GM23338 (cell line): ENCODE measurements around the gene DPY19L1. TPM values are rescaled to one million over a fixed set of nuclear protein-coding genes. Genes with fewer than 3 reads are reported as not detected.

Source experiments
- ATAC-seq: fragments of 200-7000 bp; cut with Tn5 transposase; 3 replicates; pipeline ENCODE4 v1.9.1; 2020
- DNase-seq: peaks from one replicate; pipeline ENCODE4 v3.0.0-alpha.2; 2015; ENCODE audit warnings: low spot score
- H2AFZ ChIP-seq: fragments of 200-600 bp; sonication (generic); 2 replicates; pipeline ENCODE4 v1.8.0; 2016; ENCODE audit warnings: antibody characterized with exemption, mild to moderate bottlenecking, moderate library complexity
- H3F3A ChIP-seq: fragments of 200-600 bp; sonication (generic); replicated peaks from 2 replicates; pipeline ENCODE4 v1.8.0; 2017; ENCODE audit warnings: antibody characterized with exemption, mixed run types, low read depth
- H3K27ac ChIP-seq: fragments of 200-600 bp; sonication (generic); 2 replicates; pipeline ENCODE4 v1.6.1; 2016; ENCODE audit warnings: low read depth
- H3K27me3 ChIP-seq: fragments of 200-600 bp; sonication (generic); 2 replicates; pipeline ENCODE4 v1.8.0; 2016; ENCODE audit warnings: mild to moderate bottlenecking, mixed run types, moderate library complexity; ENCODE audit not compliant: insufficient read depth
- H3K36me3 ChIP-seq: fragments of 200-600 bp; sonication (generic); 2 replicates; pipeline ENCODE4 v1.8.0; 2016; ENCODE audit warnings: mild to moderate bottlenecking; ENCODE audit not compliant: insufficient read depth
- H3K4me1 ChIP-seq: fragments of 200-600 bp; sonication (generic); 2 replicates; pipeline ENCODE4 v1.8.0; 2016; ENCODE audit warnings: mild to moderate bottlenecking, moderate library complexity; ENCODE audit not compliant: insufficient read depth
- H3K4me2 ChIP-seq: fragments of 200-600 bp; sonication (generic); 2 replicates; pipeline ENCODE4 v1.7.1; 2017; ENCODE audit warnings: mixed run types
- H3K4me3 ChIP-seq: fragments of 200-600 bp; sonication (generic); 2 replicates; pipeline ENCODE4 v1.6.1; 2016; ENCODE audit warnings: mixed run types
- H3K79me2 ChIP-seq: fragments of 200-600 bp; sonication (generic); replicated peaks from 2 replicates; pipeline ENCODE4 v1.8.0; 2017; ENCODE audit warnings: mild to moderate bottlenecking; ENCODE audit not compliant: insufficient read depth
- H3K9me2 ChIP-seq: fragments of 200-600 bp; sonication (generic); 2 replicates; pipeline ENCODE4 v1.8.0; 2017; ENCODE audit not compliant: insufficient read depth
- H4K20me1 ChIP-seq: fragments of 200-600 bp; sonication (generic); replicated peaks from 2 replicates; pipeline ENCODE4 v1.8.0; 2017; ENCODE audit warnings: mild to moderate bottlenecking; ENCODE audit not compliant: insufficient read depth
- H3K27ac Mint-ChIP-seq: 2 replicates; pipeline ENCODE4 v1.8.0; 2020; ENCODE audit warnings: inconsistent platforms, mild to moderate bottlenecking, moderate library complexity, mixed read lengths
- H3K27me3 Mint-ChIP-seq: 3 replicates; pipeline ENCODE4 v1.8.0; 2022; ENCODE audit warnings: low read depth, mild to moderate bottlenecking, moderate library complexity, mixed read lengths, inconsistent platforms; ENCODE audit not compliant: insufficient read depth, poor library complexity
- H3K36me3 Mint-ChIP-seq: 3 replicates; pipeline ENCODE4 v1.8.0; 2021; ENCODE audit warnings: low read depth, mild to moderate bottlenecking, inconsistent platforms, moderate library complexity, mixed read lengths
- H3K4me1 Mint-ChIP-seq: 3 replicates; pipeline ENCODE4 v1.8.0; 2020; ENCODE audit warnings: mild to moderate bottlenecking, inconsistent platforms, mixed read lengths
- H3K4me3 Mint-ChIP-seq: 3 replicates; pipeline ENCODE4 v1.8.0; 2021; ENCODE audit warnings: moderate library complexity, mild to moderate bottlenecking, inconsistent platforms, mixed read lengths
- H3K9me3 Mint-ChIP-seq: 3 replicates; pipeline ENCODE4 v1.8.0; 2020; ENCODE audit warnings: moderate library complexity, mild to moderate bottlenecking, inconsistent platforms, mixed read lengths
- CREB1 ChIP-seq: fragments of 250-450 bp; sonication (Bioruptor Pico); IDR thresholded peaks from 2 replicates; pipeline ENCODE4 v1.5.0; 2020; ENCODE audit warnings: low read depth, mild to moderate bottlenecking, moderate library complexity
- CTCF ChIP-seq, 2 experiments: fragments of 200-600 bp in 1 of 2; sonication (generic) in 1 of 2; conservative IDR thresholded peaks; 2 replicates each; pipeline versions ENCODE4 v1.5.1 to v1.6.1; 2016 to 2017; ENCODE audit warnings: antibody characterized with exemption in 2 of 2, low read depth in 2 of 2, mild to moderate bottlenecking in 2 of 2, moderate library complexity in 1 of 2
- ETS1 ChIP-seq: IDR thresholded peaks from 2 replicates; pipeline ENCODE4 v1.6.1; 2016; ENCODE audit warnings: antibody characterized with exemption
- EZH2 ChIP-seq: fragments of 200-600 bp; sonication (generic); IDR thresholded peaks from one replicate; pipeline ENCODE4 v1.8.0; 2017; ENCODE audit warnings: antibody characterized with exemption, mild to moderate bottlenecking, low read depth; ENCODE audit not compliant: unreplicated experiment
- EZH2phosphoT487 ChIP-seq: fragments of 200-600 bp; sonication (generic); IDR thresholded peaks from one replicate; pipeline ENCODE4 v1.8.1; 2018; ENCODE audit warnings: antibody characterized with exemption; ENCODE audit not compliant: unreplicated experiment
- JUNB ChIP-seq: IDR thresholded peaks from one replicate; pipeline ENCODE4 v1.6.1; 2016; ENCODE audit warnings: antibody characterized with exemption; ENCODE audit not compliant: unreplicated experiment
- POLR2AphosphoS5 ChIP-seq: IDR thresholded peaks from 2 replicates; pipeline ENCODE4 v1.6.1; 2016; ENCODE audit warnings: antibody characterized with exemption, low read depth
- REST ChIP-seq: IDR thresholded peaks from one replicate; pipeline ENCODE4 v1.6.1; 2018; ENCODE audit warnings: antibody characterized with exemption; ENCODE audit not compliant: unreplicated experiment
- STAT1 ChIP-seq: IDR thresholded peaks from one replicate; pipeline ENCODE4 v1.6.1; 2016; ENCODE audit warnings: antibody characterized with exemption; ENCODE audit not compliant: unreplicated experiment
- ZNF114 ChIP-seq: fragments of 250-450 bp; sonication (Bioruptor Pico); IDR thresholded peaks from 2 replicates; pipeline ENCODE4 v1.5.0; 2020; ENCODE audit warnings: mild to moderate bottlenecking, moderate library complexity
- ZNF331 ChIP-seq: fragments of 250-450 bp; sonication (Bioruptor Pico); IDR thresholded peaks from 2 replicates; pipeline ENCODE4 v1.5.0; 2020; ENCODE audit warnings: low read depth, mild to moderate bottlenecking, moderate library complexity
- polyA plus RNA-seq: library from polyadenylated mRNA; unstranded; fragments of >200 nt; fragmentation: Nextera tagmentation; extraction: Ambion mirVana; gene quantifications from 2 replicates; pipeline ENCODE4 v1.2.1, GENCODE V29; 2016
- total RNA-seq: library from RNA; depleted of rRNA; stranded (reverse); fragments of >200 nt; shearing (Covaris generic); gene quantifications from 2 replicates; pipeline ENCODE4 v1.2.3, GENCODE V29; 2014

DPY19L1 gene
- total and polyA plus RNA-seq, 2 experiments from 2014 or later: 4.4 to 20.2 TPM

GRCh38 chr7:35035511-35035961 is 1.7 kb downstream of the DPY19L1 start:
- peak overlapping the region; percentile 91 for H3K4me3 Mint-ChIP-seq
- peaks cover 8% of the 10 kb centered on the region for H3K4me1 ChIP-seq
- peak overlapping the region; percentile 94 for H3K4me2 ChIP-seq
- peaks cover 3% of the 10 kb centered on the region; the same call in 1 of the 2 replicates for H4K20me1 ChIP-seq
- peak overlapping the region; percentile 30 for H3K27ac Mint-ChIP-seq
- no peaks in the 10 kb centered on the region; the same call in 2 of the 3 replicates for H3K9me3 Mint-ChIP-seq
- peaks cover 40% of the 10 kb centered on the region for H3K4me1 Mint-ChIP-seq
- no peak overlapping the region for H3K27ac ChIP-seq
- peaks cover 8% of the 10 kb centered on the region; the same call in 1 of the 2 replicates for H3K9me2 ChIP-seq
- no peaks in the 10 kb centered on the region; the same call in 2 of the 3 replicates for H3K36me3 Mint-ChIP-seq
- no peaks in the 10 kb centered on the region for H3K36me3 ChIP-seq
- peaks cover 6% of the 10 kb centered on the region for H3K27me3 Mint-ChIP-seq
- peak; percentile 60 for DNase-seq
- H3K4me3 ChIP-seq: peak overlapping the region; percentile 94
- no peaks in the 10 kb centered on the region for H3K27me3 ChIP-seq
- 0 out of 2 replicates have a peak, but pooled peaks cover 4% of the 10 kb centered on the region for H3F3A ChIP-seq
- H3K79me2 ChIP-seq: peaks cover 58% of the 10 kb centered on the region
- no peak overlapping the region for H2AFZ ChIP-seq
- TF ChIP-seq CTCF (conservative IDR thresholded peaks at IDR 0.05; ENCODE audit: low read depth in 2 of 2) (peak; percentile 32 to 71), ZNF114 (CRISPR knock-in tag) (no peak)
- peak; percentile 45 for ATAC-seq

- peaks cover 4% of the 10 kb centered on the region; the same call in 1 of the 2 replicates for H4K20me1 ChIP-seq
- ATAC-seq: no peak
- no peak for TF ChIP-seq STAT1
- TF ChIP-seq EZH2: no peak
- TF ChIP-seq REST: no peak
- TF ChIP-seq CTCF (conservative IDR thresholded peaks at IDR 0.05; ENCODE audit: low read depth in 2 of 2): no peak
- TF ChIP-seq POLR2AphosphoS5: no peak
- no peak for TF ChIP-seq EZH2phosphoT487
- no peak for TF ChIP-seq JUNB
- no peak for TF ChIP-seq ZNF331 (CRISPR knock-in tag)
- TF ChIP-seq CREB1 (CRISPR knock-in tag): no peak
- no peak for TF ChIP-seq ETS1
- TF ChIP-seq ZNF114 (CRISPR knock-in tag): no peak
Measured at GRCh38 chr7:35032166-35032565, 5.1 kb downstream of the DPY19L1 start.

More at GRCh38 chr7:35032166-35032565, 5.1 kb downstream of the DPY19L1 start:
- Histone ChIP-seq H3K27me3 (no peaks in the 10 kb centered on the region), H3F3A (0 out of 2 replicates have a peak, but pooled peaks cover 4% of the 10 kb centered on the region), H3K4me1 (peaks cover 16% of the 10 kb centered on the region), H3K36me3 (no peaks in the 10 kb centered on the region), H3K79me2 (peaks cover 92% of the 10 kb centered on the region), H2AFZ (no peak overlapping the region), H3K9me2 (peaks cover 8% of the 10 kb centered on the region; the same call in 1 of the 2 replicates), H3K27ac (no peak overlapping the region), H3K4me3 (no peak overlapping the region), H3K4me2 (no peak overlapping the region)
- H3K4me1 Mint-ChIP-seq: peaks cover 49% of the 10 kb centered on the region
- no peak overlapping the region for H3K4me3 Mint-ChIP-seq
- no peaks in the 10 kb centered on the region; the same call in 2 of the 3 replicates for H3K9me3 Mint-ChIP-seq
- no peaks in the 10 kb centered on the region; the same call in 2 of the 3 replicates for H3K36me3 Mint-ChIP-seq
- H3K27me3 Mint-ChIP-seq: peaks cover 6% of the 10 kb centered on the region
- no peak overlapping the region for H3K27ac Mint-ChIP-seq
- no peak for DNase-seq
